ENCODE measurements around the gene TSPAN5.

DNA sequence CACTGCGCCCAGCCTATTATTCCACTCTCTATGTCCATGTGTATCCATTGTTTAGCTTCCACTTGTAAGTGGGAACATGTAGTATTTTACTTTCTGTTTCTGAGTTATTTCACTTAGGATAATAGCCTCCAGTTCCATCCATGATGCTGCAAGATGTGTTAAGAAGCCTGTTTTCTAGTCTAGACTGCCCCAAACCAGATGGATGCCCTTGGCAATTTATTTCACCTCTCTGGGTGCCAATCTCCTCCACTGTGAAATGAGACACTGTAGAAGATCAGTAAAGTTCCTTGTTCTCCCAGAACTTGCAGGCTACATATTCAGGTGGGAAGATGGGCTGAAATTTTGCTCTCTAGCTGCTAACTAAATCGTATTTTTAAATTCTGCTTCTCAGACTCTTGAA is 72.8 kb downstream of the TSPAN5 start:
- TF ChIP-seq CTCF (IDR thresholded peaks at IDR 0.05) (no peak), POLR2A (IDR thresholded peaks at IDR 0.05) (no peak)
